ENCODE data around the gene METTL15.

DNA sequence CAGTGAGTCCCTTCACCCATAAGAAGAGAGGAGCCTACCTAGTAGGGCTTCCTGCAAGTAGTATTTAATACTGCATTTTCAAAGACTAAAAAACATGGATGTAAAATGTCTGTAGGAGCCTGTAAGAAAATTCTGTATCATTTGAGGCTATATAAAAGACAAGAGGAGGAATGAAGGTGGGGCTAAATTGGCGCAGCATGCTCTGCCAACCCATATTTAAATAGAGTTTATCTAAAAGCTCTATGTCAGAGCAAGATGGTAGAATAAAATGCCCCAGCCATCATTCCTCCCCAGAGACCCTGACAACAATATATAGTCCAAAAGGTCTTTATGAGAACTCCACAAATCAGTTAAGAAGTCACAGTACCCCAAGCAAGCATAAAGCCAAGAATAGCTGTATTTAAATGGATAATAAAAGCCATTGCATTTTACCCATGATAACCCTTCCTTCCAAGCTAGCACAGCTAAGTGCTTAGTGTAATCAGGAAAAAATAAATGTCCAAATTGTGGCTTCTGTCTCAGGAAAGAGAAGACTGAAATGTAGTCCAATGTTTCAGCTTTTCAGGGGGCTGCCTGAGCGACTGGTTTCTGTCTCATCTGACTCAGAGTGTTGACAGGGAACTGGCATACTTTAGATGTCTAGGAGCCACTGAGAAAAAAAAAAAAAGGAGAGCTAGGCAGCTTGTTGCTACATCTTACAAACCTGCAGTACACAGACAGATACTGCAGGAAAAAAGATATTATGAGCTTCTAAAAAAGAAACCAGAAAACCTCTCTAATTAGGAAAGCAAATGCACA is 258.6 kb downstream of the METTL15 start:
- TF ChIP-seq, protein P1, sequence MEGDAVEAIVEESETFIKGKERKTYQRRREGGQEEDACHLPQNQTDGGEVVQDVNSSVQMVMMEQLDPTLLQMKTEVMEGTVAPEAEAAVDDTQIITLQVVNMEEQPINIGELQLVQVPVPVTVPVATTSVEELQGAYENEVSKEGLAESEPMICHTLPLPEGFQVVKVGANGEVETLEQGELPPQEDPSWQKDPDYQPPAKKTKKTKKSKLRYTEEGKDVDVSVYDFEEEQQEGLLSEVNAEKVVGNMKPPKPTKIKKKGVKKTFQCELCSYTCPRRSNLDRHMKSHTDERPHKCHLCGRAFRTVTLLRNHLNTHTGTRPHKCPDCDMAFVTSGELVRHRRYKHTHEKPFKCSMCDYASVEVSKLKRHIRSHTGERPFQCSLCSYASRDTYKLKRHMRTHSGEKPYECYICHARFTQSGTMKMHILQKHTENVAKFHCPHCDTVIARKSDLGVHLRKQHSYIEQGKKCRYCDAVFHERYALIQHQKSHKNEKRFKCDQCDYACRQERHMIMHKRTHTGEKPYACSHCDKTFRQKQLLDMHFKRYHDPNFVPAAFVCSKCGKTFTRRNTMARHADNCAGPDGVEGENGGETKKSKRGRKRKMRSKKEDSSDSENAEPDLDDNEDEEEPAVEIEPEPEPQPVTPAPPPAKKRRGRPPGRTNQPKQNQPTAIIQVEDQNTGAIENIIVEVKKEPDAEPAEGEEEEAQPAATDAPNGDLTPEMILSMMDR (conservative IDR thresholded peaks at IDR 0.05; ENCODE audit: low read depth, low read length): no peak
- TF ChIP-seq EZH2 (IDR thresholded peaks at IDR 0.05; ENCODE audit: low read length, unreplicated experiment) (no peak), EZH2phosphoT487 (IDR thresholded peaks at IDR 0.05; ENCODE audit: borderline replicate concordance, low read length) (no peak)
